Kidney capillary endothelial cell (primary cell): ENCODE data around the gene ZC3H7A.

Source experiments
- DNase-seq: peaks from one replicate; pipeline ENCODE4 v3.0.0-alpha.2; 2018; ENCODE audit warnings: low spot score

The ZC3H7A gene

DNA sequence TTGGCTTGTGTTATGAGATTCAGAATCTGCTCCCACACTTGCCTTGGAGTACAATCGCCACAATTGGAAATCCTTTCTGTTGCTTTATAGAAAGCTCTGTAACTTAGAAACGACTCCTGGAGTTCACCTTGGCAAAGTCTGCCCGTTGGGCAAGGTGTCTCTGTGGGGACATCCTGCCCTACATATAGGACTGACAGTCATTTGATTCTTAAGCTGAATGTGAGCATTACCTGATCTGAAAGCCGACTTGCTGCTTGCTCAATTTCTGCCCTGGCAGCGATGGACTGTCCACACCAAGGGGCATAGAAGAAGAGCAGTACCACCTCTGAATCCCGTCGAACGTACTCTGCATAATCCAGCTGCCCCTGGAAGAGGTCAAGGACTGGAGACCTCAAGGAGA is 61.3 kb downstream of the ZC3H7A start:
- no peak for DNase-seq

DNA sequence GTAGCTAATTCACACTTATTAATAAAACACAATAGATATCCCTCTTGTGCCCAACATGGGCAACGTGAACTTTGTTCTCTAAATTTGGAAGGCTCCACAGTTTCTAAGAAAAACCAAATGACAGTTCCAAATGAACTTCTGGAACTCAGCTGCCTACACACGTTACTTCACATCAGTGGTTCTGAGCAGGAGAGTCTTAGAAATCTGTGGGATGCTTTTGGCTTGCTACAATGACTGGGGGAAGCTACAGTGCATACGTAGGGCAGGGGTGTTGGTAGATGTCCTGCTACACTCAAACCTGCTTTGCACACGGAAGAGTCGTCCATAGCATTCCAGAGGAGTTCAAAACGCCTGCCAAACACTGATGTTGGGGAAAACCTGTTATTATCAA is 62.4 kb downstream of the ZC3H7A start:
- DNase-seq = no peak

DNA sequence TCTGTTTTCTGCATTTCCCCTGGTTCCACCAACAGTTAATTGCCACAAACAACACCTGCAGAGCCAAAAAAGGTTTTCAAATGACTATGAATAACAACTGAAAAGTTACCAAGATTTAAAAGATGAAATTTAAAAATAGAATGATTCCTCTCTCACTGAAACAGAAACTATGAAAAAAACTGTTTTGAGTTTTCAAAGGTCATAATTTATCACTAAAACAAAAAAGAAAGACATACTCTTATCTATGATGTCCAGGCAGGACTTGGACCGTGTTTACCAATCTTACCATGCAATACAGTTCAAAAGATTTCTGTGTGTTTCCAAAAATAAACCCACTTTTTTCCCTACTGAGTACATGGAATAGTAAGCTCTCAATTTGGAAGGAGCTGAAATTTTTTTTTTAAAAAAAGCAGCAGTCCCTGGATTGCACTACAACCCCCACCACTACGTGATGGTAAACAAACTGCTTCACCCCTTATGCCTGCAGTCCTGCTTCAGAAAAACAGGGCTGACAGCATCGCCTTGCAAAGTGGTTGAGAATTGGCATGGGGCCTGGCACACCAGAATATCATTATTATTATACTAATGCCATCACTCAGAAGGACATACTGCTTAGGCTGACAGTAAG is 62.9 kb downstream of the ZC3H7A start:
- no peak for DNase-seq

DNA sequence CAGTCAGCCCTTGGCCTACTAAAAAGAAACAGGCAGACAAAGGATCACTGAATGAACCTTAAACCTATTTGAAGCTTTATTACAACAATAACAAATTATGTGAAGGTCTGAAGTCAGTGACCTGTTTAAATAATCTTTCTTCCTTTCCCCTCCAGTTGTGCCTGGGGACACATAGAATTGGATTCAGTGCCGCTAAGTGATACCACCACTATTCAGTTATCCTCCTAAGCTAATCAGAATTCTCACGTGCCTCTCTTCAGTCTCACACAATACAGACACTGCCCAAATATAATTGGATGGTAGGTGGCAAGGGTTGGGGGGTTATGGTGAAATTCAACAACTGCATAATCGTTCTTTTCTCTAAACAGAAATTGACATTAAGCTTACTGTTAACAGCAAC is 65.8 kb downstream of the ZC3H7A start:
- no peak for DNase-seq

DNA sequence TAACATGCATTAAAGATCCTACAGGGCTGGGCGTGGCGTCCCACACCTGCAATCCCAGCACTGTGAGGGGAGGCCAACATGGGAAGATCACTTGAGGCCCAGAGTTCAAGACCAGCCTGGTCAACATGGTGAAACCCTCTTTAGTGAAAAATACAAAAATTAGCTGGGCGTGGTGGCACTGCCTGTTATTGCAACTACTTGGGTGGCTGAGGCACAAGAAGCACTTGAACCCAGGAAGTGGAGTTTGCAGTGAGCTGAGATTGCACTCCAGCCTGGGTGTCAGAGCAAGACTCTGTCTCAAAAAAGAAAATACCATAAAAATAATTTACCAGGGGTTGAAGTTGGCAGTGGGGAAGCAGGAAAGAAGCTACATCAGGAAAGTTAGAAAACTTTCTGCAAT is 67.3 kb downstream of the ZC3H7A start:
- DNase-seq = no peak

DNA sequence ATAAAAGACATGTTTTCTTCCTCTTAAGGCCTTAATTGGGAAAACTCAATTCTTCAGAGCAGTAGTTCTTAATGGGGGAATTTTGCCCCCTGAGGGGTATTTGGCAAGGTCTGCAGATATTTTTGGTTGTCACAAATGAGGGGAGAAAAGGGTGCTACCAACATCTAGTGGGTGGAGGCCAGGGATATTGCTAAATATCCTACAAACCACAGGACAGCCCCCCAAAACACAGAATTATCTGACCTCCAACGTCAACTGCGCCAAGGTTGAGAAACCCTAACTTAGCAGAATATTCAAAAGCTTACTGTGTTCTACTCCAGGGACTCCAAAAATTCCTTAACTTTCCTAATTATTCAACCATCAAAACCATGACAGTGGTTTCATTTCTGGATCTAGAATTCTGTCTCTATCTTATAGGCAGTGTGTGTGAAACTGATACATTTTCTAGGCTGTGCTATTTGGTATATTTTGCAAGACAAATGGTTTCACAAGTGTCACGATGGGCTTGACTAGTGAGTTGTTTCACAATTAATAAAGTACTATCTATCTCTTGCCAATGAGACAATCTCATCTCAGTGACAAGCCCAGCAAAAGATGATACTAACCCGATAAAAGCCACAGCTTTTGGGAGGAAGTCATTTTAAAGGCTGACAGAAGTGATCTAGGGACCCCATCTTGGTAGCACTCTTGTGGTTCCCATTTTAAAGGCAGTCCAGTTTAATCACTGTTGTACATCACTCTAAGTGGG is 69.1 kb downstream of the ZC3H7A start:
- no peak for DNase-seq

DNA sequence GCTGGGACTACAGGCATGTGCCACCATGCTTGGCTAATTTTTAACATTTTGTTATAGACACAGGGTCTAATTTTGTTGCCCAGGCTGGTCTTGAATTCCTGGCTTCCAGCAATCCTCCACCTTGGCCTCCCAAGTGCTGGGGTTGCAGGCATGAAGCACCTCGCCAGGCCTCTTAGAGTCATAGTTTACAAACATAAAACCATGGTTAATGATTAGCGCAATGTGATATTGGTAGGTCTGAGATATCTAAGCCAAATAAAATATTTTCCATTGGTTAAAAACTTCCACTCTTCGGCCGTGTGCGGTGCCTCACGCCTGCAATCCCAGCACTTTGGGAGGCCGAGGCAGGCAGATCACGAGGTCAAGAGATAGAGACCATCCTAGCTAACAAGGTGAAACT is 71.0 kb downstream of the ZC3H7A start:
- no peak for DNase-seq

DNA sequence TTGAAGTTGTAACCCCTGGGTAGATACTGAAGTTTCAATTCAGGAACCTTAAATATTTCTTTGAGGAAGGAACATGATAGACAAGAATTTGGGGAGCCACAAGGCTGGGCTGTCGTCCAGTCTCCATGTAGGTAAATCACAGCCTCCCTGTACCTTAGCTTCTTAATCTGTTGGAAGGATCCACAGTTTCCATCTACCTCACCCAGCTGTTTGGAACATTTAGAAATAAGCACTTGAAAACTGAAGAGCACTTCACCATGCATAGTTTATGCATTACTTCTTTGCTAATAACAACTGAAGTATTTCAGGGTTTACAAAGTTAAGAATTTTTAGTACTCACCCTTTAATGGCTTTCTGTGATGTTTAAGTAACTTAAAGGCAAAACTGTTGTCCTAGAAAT is 71.6 kb downstream of the ZC3H7A start:
- DNase-seq = no peak

DNA sequence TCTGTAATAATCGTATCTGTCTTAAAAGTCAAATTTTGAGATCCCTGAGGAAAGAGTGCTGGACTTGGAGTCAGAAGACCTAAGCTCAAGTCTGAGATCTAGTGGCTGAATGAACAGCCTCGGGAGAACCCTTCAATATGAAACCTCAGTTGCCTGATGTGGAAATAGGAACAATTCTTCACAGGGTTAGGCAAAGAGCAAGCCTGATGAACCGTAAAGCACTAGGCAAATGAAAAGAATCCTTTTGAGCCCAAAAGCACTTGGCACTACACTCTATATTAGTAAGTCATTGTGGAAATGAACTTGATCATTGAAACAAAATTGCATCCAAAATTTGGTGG is 74.6 kb downstream of the ZC3H7A start:
- DNase-seq = no peak

DNA sequence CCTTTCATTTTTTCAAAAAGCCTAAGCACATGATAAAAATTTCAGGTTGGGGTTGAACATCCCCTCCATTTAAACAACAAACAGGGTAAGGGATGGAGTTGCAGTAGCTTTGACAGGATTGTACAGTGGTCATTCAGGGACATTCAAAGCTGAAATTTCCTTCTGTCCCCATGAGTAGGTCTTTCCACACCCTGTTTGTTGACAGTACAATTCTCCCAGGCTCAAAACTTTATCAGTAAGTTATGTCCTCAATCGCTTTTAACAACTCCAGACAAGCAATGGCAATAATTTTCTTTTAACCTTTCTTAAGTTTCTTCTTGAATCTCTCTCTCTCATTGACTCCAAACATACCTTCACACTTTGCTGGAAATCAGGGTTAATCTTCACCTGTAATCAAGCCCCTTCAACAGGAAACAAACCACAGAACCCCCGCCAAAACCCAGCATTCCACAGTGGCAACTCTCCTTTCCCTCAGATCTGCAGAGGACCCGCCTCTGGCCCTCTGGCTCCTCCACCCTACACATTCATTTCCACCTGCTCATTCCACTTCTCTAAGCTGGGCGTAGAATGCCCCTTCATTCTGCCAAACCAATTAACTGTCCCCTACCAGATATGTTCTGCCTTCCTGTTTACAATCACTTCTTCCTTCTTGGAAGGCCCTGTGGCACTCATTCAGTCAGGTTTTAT is 75.1 kb downstream of the ZC3H7A start:
- DNase-seq = no peak

DNA sequence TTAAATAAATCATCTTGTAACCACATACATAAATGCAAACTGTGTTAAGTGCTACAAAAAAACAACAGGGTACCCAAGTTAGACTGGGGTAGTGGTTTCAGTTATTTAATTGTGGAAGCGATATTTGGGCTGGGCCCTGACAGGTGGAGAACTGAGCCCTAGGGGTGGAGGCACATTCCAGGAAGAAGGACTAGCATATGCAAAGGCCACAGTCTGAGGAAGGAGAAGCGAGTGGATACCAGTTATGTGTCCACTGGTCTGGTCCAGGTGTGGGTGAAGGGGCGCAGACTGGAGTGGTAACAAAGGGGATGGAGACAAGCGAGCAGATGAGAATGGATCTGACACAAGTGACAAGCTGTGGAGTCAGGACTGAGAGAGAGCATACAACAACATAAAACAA is 77.3 kb downstream of the ZC3H7A start:
- no peak for DNase-seq

DNA sequence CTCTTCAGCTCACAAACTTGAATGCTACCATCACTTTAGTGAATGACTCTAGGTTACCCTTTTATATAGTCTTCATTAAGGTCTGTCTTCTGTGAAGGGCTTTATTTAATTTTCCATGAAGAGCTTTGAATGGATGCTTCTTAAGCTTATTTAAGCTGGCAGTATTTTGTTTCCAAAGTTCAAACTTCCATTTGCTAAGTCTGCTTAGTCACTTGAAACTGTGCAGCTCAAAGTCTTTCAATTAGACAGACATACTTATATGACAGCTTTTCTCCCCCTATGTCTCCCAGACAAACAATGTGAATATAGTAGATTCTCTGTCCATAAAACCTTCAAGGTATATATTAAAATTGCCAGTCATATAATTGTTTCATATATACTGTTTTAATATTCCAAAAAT is 77.9 kb downstream of the ZC3H7A start:
- no peak for DNase-seq

DNA sequence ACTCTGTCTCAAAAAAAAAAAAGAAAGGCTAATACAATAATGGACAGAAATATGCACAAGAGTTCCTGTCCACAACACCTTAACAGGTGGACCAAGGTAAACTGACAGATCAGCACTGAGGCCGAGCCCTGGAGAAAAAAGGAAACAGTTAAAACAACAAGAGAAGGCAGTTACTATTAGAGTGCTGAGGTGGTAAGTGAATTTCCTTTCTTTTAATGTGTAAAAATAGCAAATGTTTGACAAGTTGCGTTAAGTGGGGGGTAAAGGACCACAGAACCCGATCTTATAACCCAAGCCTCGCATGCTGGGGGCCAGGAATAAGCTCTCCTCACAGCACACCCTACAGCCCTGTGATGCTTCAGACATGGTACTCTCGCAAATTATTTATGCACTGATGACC is 79.2 kb downstream of the ZC3H7A start:
- no peak for DNase-seq

DNA sequence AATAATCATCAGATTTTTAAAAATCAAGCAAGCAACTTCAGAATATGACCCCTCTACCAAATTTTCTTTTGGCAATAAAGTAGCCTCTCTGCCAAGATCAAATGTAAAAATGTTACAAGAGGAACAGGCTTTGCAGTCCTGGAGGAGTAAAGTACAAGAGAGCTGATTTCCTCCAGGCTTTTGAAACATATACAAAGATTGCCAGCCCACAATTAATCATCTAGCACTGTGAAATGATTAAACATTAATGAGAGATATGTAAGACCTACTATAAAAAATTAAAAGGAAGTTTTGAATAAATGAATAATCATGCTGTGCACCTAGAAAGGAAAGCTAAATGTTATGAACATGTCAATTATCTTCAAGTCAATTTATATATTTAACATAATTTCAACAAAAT is 80.7 kb downstream of the ZC3H7A start:
- no peak for DNase-seq

DNA sequence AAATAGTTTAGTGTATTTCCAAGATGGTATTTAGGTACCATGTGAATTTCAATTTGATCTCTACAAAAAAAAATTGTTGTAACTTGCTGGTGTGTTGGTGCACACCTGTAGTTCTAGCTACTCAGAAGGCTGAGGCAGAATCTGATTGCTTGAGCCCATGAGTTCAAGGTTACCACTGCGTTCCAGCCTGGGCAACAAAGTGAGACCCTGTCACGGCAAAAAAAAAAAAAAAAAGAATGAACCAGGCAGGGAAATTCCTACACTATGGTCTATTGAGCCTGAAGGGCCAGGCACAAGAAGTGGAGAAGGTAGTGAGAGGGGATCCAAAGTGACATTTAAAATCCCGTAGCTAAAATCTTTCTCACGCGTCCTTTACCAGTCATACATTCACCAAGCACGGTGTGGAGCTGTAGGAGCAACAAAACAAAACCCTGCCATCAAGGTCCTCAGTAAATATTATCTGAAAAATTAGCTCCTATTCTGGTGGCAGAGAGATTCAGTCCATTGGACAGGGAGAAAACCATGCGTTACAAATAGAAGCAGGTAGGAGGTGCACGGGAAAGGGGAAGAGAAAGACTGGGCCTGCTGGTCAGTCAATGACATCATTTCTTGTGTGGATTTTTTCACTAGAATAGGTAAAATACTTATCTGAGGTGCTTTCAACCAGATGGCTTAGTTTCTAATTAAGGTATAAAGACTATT is 81.7 kb downstream of the ZC3H7A start:
- no peak for DNase-seq

DNA sequence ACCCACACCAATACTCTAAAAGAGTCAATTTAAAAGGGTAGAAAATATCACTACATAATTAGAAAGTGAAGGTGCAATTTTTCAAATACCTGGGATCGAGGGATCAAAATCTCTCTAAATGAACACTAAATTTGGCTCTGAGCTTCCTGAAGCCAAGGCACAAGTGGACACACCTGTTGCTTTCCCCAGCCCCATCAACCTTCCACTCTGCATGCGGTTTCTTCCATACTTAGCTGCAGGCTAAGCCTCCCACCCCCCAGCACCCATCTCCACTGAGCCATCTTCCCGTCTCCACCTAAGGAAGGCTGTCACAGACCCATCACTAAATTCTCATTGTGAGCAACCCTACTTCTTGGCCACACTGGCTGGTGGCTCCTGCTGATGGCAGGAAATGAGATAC is 84.9 kb downstream of the ZC3H7A start:
- DNase-seq = no peak

DNA sequence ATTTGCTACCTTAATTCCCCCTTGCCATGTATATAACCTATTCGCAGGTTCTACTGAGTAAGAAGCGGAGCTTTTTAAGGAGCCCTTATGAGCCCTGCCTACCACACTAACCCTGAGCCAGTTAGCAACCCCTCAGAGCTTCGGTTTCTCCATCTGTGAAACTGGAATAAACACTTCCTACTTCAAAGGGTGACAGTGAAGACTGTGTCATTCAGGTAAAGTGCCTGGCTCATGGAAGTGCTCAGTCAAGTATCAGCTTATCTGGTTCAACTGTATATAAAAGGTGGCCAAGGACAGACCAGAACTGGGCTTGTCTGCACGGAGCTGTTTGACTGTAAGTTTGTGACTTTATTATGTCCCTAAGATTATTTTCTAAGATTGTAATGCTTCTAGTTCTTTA is 85.4 kb downstream of the ZC3H7A start:
- DNase-seq = no peak

DNA sequence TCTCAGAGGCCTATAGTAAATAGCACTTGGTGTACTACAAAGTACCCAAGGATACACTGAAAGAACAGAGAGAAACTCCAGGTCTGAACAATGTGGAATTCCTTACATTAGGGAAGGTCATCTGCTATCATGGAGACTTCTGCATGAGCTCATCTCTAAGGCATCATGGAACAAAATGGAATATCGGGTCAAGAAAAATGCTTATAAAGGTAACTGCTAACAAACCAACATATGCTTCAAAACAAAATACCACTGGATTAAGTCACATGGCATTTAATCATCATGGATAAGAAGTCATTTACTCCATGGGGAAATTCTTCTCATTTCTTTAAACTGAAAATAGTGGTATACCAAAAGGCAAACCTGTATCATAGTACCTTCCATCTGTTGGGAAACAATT is 88.6 kb downstream of the ZC3H7A start:
- DNase-seq = no peak

DNA sequence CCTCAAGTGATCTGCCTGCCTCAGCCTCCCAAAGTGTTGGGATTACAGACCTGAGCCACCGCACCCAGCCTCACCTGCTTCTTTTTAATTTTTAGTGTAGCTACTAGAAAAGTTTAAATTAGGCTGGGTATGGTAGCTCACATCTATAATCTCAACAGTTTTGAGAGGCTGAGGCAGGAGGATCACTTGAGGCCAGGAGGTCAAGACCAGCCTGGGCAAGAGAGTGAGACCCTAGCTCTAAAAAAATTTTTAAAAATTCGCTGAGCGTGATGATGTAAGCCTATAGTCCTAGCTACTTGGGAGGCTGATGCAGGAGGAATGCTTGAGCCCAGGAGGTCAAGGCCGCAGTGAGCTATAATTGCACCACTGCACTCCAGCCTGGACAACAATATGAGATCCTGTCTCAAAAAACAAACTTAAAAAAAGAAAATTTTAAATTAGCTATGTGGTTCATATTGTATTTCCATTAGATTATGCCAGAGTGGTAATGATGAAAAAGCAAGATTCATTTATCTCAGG is 89.3 kb downstream of the ZC3H7A start:
- no peak for DNase-seq

DNA sequence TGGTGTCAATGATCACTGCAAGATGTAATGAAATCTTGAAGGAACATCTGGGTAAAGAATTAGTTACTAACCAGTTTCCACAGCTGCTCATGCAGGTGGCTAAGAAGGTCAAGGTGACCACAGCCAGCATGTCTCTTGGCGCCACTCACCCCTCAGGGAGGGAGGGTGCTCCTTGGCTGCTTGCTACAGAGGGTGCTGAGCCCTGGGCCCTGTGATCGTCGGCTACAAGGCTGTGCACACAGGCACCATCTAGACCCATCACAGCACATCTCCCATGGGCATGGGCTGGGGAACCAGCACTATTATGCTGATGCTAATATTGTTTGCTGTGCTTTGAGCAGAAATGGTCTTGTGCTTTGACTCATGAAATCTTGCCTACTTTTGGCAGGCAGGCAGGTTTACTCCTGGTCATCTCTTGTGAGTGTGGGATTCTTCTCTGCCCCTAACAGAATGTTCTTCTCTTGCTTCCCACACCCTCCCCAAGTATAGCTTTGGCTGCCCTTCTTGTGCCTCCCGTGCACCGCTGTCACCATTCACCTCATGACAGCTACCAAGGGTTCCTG is 90.8 kb downstream of the ZC3H7A start:
- DNase-seq = no peak

DNA sequence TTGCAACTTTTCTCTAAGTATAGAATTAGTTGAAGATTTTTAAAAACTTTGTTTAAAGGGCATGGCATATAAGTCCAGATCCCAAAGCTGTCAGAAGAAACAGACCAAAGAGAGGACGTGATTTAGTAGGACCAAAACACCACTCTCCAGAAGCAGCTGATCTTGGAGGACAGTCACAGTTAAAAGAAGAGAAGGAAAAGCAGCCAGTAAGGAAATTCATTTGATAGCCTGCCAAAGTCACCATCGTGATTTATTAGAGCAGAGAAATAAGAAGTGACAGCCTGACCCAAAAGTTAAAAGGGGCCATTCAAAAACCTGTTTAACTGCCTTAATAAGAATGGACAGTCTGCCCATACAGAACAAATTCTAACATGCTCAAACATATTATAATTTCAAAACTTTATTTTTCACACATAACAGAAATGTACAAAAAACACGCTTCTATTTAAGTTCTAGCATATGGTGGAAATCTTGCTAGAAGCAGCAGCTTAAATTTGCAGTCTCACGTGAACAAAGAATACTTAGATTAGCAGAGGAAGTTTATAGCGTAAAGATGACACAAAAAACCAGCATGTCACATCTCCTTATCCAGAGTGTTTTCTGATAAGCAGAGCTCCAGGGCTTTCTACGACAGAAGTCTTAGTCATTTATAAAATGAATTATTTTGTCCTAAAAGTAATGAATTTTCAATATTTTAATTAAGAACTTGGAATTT is 91.6 kb downstream of the ZC3H7A start:
- no peak for DNase-seq
